Tibial artery (tissue), 4 donors: ENCODE data around the gene USP14.

Experiments used
- DNase-seq, 2 donors: peaks; one replicate each; pipeline ENCODE4 v3.0.0-alpha.2; 2019
- H3K27ac ChIP-seq, 2 donors: fragments of 200-600 bp; sonication (generic) in 1 of 2; 1 replicate in 1 of 2; 2 replicates in 1 of 2; pipeline ENCODE4 v1.5.1; 2018 to 2019; ENCODE audit warnings: mild to moderate bottlenecking in 1 of 2
- H3K27me3 ChIP-seq, 2 donors: fragments of 200-600 bp; sonication (generic) in 1 of 2; one replicate each; pipeline versions ENCODE4 v1.5.1 to v1.6.0; 2016 to 2019
- H3K36me3 ChIP-seq, 3 donors: fragments of 200-600 bp; sonication (generic) in 2 of 3; one replicate each; pipeline ENCODE4 v1.5.1; 2016 to 2019; ENCODE audit warnings: mild to moderate bottlenecking in 2 of 3
- H3K4me1 ChIP-seq, 4 donors: fragments of 200-600 bp; sonication (generic) in 2 of 4; 1 replicate in 3 of 4; 2 replicates in 1 of 4; pipeline ENCODE4 v1.5.1; 2016 to 2019
- H3K4me3 ChIP-seq, 2 donors: fragments of 200-600 bp; sonication (generic) in 1 of 2; 1 replicate in 1 of 2; 2 replicates in 1 of 2; pipeline ENCODE4 v1.5.1; 2018 to 2019; ENCODE audit warnings: mild to moderate bottlenecking in 2 of 2
- H3K9me3 ChIP-seq, 3 donors: fragments of 200-600 bp; sonication (generic) in 1 of 3; one replicate each; pipeline ENCODE4 v1.5.1; 2016 to 2019
- intact Hi-C: fragments of 100-400 bp; cut with DNase I; formaldehyde crosslinking; loops from one replicate; pipeline ENCODE4 v1.15.0; 2023; ENCODE audit warnings: low total_unique reads
- TF ChIP-seq, protein P1 (sequence below), 2 experiments: fragments of 200-600 bp in 1 of 2; fragments of 450-650 bp in 1 of 2; IDR thresholded peaks; one replicate each; pipeline ENCODE4 v1.5.1; 2017 to 2019; ENCODE audit warnings: antibody characterized with exemption in 2 of 2, mild to moderate bottlenecking in 1 of 2, moderate library complexity in 1 of 2

USP14 gene

DNA sequence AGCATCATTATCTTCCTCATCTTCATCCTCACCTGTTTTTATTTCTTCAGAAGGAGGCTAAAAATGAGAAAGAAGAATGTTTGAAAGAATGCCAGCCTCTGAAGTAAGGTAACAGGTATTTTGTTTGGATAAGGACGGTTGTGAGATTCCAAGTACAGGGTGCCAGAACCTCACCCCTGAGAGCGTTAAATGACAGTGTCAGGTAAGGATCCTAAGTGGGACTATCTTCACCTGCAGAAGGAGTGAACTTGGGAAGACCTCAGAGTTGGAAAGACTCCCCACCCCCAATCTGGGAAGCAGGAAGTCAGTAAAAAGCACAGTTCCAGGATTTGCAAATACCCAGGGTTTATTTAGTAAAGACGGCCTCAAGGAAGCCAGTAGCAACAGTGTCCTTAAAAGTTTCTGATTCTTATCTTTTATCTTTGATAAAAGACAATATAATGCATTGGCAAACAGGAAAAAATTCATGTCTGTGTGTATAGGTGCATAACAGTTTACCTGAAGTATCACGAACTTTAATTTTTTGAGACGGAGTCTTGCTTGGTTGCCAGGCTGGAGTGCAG, 57.2 kb downstream of the USP14 start:
- Histone ChIP-seq H3K27me3 (no peaks in the 10 kb centered on the region), H3K4me3 (no peak overlapping the region), H3K36me3 (peaks cover 70 to 82% (median 78%) of the 10 kb centered on the region in 3 donors), H3K9me3 (no peaks in the 10 kb centered on the region), H3K4me1 (no peaks in the 10 kb centered on the region), H3K27ac (no peak overlapping the region)
- intact Hi-C loops: no loop called here
- TF ChIP-seq, protein P1, sequence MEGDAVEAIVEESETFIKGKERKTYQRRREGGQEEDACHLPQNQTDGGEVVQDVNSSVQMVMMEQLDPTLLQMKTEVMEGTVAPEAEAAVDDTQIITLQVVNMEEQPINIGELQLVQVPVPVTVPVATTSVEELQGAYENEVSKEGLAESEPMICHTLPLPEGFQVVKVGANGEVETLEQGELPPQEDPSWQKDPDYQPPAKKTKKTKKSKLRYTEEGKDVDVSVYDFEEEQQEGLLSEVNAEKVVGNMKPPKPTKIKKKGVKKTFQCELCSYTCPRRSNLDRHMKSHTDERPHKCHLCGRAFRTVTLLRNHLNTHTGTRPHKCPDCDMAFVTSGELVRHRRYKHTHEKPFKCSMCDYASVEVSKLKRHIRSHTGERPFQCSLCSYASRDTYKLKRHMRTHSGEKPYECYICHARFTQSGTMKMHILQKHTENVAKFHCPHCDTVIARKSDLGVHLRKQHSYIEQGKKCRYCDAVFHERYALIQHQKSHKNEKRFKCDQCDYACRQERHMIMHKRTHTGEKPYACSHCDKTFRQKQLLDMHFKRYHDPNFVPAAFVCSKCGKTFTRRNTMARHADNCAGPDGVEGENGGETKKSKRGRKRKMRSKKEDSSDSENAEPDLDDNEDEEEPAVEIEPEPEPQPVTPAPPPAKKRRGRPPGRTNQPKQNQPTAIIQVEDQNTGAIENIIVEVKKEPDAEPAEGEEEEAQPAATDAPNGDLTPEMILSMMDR (IDR thresholded peaks at IDR 0.05): no peak
- DNase-seq: no peak

DNA sequence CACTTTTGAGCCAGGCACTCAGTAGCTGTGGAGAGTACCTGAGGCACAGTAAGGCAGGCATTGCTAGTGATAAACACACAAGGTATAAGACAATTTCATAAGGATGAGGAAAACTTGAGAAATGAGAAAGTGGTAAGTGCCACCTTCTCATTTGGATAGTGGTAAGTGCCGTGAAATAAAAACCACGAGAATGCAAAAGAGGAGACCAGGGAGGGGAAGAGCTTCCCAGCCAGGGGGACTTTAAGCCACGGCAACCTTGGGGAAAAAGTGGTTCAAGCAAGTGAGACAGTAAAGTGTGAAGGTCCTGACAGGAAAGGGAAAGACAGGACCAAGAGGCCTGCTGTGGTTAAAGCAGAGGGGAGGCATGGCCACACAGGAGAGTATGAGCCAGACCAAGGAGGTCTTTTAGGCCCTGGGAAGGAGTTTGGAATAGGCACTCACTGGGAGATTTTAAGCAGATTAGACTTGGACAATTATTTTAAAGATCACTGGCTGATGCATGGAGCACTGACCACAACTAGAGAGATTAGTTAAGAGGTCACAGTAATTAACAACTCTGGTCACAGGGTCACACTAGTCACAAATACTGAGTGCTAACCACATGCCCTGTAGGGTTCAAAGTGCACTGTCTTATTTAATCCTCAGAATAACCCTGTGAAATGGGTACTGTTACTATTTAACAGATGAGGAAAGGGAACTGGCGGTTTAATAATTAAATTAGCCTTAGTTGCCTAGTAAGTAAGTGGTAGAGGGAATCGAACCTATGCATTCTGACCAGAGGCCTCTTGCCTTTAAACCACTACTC, 59.4 kb downstream of the USP14 start:
- DNase-seq: no peak
- Histone ChIP-seq H3K27me3 (no peaks in the 10 kb centered on the region), H3K4me3 (no peak overlapping the region), H3K4me1 (no peaks in the 10 kb centered on the region), H3K9me3 (no peaks in the 10 kb centered on the region), H3K27ac (no peak overlapping the region), H3K36me3 (peaks cover 59 to 71% (median 65%) of the 10 kb centered on the region in 3 donors)
- intact Hi-C loops: no loop called here
- TF ChIP-seq, protein P1 (IDR thresholded peaks at IDR 0.05): no peak

DNA sequence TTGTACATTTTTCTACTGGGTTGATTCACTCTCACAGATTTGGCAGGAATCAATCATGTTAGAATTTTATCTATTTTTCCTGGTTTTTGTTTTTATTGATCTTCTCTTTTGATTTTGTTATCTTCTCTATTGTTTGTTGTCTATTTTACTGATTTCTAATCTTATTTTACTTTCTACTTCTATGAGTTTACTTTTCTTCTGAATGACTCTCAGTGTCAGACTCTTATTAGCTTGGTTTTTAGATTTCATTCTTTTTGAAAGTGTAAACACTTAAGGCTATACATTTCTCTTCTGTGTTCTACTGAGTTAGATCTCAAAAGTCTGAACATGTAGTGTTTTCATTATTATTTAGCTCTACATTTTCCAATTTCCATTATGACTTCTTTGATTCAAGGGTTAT, 62.4 kb downstream of the USP14 start:
- Histone ChIP-seq H3K9me3 (no peaks in the 10 kb centered on the region), H3K4me1 (no peaks in the 10 kb centered on the region), H3K36me3 (peaks cover 53 to 72% (median 67%) of the 10 kb centered on the region in 3 donors), H3K27ac (no peak overlapping the region), H3K4me3 (no peak overlapping the region), H3K27me3 (no peaks in the 10 kb centered on the region)
- intact Hi-C loops: loop anchor here (1.0 kb wide), 1 partner anchor 32 kb away; no protein-coding TSS in a partner anchor
- TF ChIP-seq, protein P1 (IDR thresholded peaks at IDR 0.05): no peak
- DNase-seq: no peak

DNA sequence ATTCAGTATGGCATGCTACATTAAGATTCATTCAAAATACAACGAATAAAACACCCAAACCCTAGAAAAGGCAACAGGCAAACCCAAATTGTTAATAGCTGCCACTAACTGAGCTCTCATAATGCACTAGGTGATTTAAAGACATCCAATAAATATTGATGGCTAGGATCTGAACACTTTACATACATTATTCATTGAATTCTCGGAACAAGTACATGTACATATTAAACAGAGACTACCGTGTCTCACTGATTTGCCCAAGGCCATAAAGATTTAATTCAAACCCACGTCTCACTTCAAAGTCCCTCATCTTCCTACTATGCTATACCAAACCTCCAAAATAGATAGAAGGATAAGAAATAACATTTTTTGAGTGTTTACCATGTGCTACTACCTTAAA, 67.4 kb downstream of the USP14 start:
- Histone ChIP-seq H3K36me3 (peaks cover 33 to 70% (median 46%) of the 10 kb centered on the region in 3 donors), H3K27me3 (no peaks in the 10 kb centered on the region), H3K4me3 (no peak overlapping the region), H3K4me1 (no peaks in the 10 kb centered on the region), H3K9me3 (no peaks in the 10 kb centered on the region), H3K27ac (no peak overlapping the region)
- intact Hi-C loops: no loop called here
- DNase-seq: no peak
- TF ChIP-seq, protein P1 (IDR thresholded peaks at IDR 0.05): no peak

DNA sequence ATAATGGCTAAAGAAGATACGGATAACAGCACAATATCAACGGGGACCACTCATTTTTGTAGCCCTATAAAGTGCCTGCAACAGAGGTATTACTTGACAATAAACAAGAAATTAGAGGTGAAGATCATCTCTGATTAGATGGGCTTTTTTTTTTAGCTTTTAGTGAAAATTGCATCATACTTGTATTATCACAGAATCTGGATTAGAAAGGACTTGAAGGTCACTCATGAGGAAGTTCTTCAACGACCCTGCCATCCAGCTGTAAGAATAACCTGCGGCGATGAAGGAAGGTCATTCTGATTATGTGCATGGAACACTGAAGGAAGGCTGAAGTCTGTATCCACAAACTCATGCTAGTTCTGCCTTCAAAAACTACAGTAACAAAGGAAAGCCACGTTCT, 69.0 kb downstream of the USP14 start:
- H3K4me3 ChIP-seq: no peak overlapping the region

More for the DNA sequence above, 69.0 kb downstream of the USP14 start:
- H3K27me3 ChIP-seq: no peaks in the 10 kb centered on the region
- no peaks in the 10 kb centered on the region for H3K4me1 ChIP-seq
- intact Hi-C loops: no loop called here
- peaks cover 33 to 63% (median 38%) of the 10 kb centered on the region in 3 donors for H3K36me3 ChIP-seq
- no peak for DNase-seq
- H3K27ac ChIP-seq: no peak overlapping the region
- no peaks in the 10 kb centered on the region for H3K9me3 ChIP-seq
- TF ChIP-seq, protein P1 (IDR thresholded peaks at IDR 0.05): no peak
